ENCODE results near the gene PRSS27. TPM values are rescaled to one million over a fixed set of nuclear protein-coding genes. Genes with fewer than 3 reads are reported as not detected.
"Not testable (repeated sequence)": the region's sequence is repeated elsewhere in the genome, so short reads cannot be mapped to it uniquely, and the experiment has no call there.

The PRSS27 gene
- total RNA-seq, 4 donors from 2014 or later = 1.3 to 4.2 (median 2.4) TPM

DNA sequence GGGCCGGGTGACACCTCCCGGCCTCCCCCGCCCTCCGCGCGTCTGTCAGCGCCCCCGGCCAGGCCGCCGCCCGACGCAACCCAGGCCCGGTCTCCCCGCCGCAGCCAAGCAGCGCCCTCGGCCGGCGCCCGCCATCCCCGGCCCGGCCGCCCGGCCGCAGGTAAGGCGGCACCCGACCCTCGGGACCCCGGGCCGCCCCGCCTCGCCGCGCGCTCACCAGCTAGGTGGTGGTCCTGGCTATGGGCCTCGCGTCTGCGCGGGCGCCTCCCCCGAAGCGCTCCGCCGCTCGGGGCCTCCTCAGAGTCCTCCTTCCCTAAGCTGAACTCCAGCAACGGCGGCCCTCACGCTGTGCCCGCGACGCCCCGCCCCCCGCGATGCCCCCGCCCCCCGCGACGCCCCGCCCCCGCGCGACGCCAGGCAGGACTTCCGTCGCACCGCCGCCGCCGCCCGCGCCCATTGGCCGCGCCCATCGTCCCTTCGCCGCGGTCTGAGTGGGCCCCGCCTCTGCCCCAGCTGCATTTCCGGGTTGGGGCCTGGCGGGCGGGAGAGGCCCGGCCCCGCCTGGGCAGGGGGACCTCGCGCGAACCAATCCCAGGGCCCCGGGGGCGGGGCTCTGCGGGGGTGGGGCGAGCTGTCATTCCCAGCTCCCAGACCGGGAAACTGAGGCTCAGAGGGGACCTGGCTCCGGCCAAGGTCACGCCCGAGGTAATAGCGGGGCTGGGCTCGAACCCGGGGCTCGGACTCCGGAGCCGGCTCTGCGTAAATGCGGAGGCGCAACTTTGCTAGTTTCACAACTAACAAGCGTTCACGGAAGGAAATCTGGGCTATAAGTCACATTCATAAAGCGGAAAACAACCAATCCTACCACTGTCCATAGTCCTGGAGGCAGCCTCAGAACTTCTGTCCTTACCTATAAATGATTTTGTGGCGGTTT lies 46.7 kb downstream of the PRSS27 start:
- TF ChIP-seq, protein P1, sequence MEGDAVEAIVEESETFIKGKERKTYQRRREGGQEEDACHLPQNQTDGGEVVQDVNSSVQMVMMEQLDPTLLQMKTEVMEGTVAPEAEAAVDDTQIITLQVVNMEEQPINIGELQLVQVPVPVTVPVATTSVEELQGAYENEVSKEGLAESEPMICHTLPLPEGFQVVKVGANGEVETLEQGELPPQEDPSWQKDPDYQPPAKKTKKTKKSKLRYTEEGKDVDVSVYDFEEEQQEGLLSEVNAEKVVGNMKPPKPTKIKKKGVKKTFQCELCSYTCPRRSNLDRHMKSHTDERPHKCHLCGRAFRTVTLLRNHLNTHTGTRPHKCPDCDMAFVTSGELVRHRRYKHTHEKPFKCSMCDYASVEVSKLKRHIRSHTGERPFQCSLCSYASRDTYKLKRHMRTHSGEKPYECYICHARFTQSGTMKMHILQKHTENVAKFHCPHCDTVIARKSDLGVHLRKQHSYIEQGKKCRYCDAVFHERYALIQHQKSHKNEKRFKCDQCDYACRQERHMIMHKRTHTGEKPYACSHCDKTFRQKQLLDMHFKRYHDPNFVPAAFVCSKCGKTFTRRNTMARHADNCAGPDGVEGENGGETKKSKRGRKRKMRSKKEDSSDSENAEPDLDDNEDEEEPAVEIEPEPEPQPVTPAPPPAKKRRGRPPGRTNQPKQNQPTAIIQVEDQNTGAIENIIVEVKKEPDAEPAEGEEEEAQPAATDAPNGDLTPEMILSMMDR (IDR thresholded peaks at IDR 0.05) = peak in 1 of 5 experiments; percentile 26
- TF ChIP-seq POLR2A (IDR thresholded peaks at IDR 0.05) (peak in 1 of 2 donors; percentile 41), EP300 (IDR thresholded peaks at IDR 0.05) (peak; percentile 27 to 36)
- 1% methylated on average over 29 to 59 of the region's 107 CpGs for WGBS, 2 donors
- peaks cover 0 to 8% (median 0%) of the 10 kb centered on the region in 3 donors for H3K36me3 ChIP-seq
- H3K27me3 ChIP-seq = no peaks in the 10 kb centered on the region
- peak; percentile 85 to 89 for DNase-seq (ENCODE audit: low spot score in 2 of 2)
- H3K27ac ChIP-seq = peak overlapping the region; percentile 28 to 85 (median 77)
- no peaks in the 10 kb centered on the region for H3K9me3 ChIP-seq
- H3K4me1 ChIP-seq = peaks cover 0 to 34% (median 10%) of the 10 kb centered on the region in 4 donors
- H3K4me3 ChIP-seq = peak overlapping the region; percentile 39 to 79 (median 53)

DNA sequence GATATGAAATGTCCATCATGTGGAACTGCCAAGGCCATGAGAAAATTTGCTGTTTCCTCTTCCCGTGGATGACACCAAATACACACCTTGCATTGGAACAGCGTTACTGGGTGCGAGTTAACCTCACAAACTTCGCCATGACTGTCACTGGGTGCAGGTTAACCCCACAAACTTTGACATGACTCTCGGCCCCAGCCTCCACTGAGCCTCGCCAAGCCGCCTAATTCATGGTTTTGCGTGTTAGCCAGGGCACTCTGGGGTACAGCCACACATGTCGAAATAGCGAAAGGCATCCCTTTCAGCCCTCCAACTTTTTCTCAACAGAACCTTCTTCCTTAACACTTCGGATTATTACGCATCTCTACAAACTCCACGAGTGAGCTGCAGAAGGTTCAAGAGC lies 48.3 kb downstream of the PRSS27 start:
- no peak for DNase-seq (ENCODE audit: low spot score in 2 of 2)
- H3K4me1 ChIP-seq = peaks cover 0 to 34% (median 10%) of the 10 kb centered on the region in 4 donors
- peaks cover 0 to 16% (median 0%) of the 10 kb centered on the region in 3 donors for H3K36me3 ChIP-seq
- no peaks in the 10 kb centered on the region for H3K9me3 ChIP-seq
- H3K27me3 ChIP-seq = no peaks in the 10 kb centered on the region
- WGBS, 2 donors = 88 to 93% methylated on average over 13 of the region's 13 CpGs
- H3K4me3 ChIP-seq = no peak overlapping the region
- no peak for TF ChIP-seq POLR2A (IDR thresholded peaks at IDR 0.05)
- TF ChIP-seq, protein P1 (IDR thresholded peaks at IDR 0.05) = no peak
- no peak for TF ChIP-seq EP300 (IDR thresholded peaks at IDR 0.05)
- no peak overlapping the region for H3K27ac ChIP-seq

DNA sequence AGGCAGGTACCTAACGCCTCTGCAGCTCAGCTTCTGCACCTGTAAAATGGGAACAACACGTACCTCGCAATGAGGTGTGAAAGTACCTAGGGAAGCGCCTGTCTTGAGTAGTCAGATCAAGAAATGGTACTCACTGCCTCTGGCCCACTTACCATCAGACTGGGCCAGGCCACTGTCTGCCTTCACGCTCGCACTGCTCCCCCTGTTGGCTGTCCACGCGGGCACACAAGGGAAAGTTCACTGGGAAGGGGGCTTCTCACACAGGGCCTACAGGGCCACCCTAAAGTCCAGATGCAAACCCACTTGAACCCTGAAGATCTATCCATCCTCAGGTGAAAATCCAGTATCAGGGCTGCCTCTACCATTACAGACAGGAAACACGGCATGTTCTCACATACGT lies 48.8 kb downstream of the PRSS27 start:
- 70 to 88% methylated on average over 6 to 10 of the region's 10 CpGs for WGBS, 2 donors
- not testable (repeated sequence) for H3K27me3 ChIP-seq; H3K9me3 ChIP-seq; H3K4me3 ChIP-seq; DNase-seq (ENCODE audit: low spot score in 2 of 2); H3K27ac ChIP-seq
- peaks cover 0 to 16% (median 0%) of the 10 kb centered on the region in 3 donors for H3K36me3 ChIP-seq
- TF ChIP-seq, protein P1 (IDR thresholded peaks at IDR 0.05) = peak in 1 of 5 experiments; percentile 3
- peaks cover 0 to 34% (median 10%) of the 10 kb centered on the region in 4 donors for H3K4me1 ChIP-seq

DNA sequence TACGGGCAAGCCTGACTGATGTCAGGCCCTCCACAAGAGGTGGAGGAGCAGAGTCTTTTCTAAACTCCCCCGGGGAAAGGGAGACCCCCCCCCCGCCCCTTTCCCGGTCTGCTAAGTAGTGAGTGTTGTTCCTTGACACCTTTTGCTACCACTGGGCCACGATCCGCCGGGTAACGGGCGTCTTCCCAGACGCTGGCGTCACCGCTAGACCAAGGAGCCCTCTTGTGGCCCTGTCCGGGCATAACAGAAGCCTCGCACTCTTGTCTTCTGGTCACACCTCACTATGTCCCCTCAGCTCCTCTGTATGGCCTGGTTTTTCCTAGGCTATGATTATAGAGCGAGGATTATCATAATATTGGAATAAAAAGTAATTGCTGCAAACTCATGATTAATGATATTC lies 50.0 kb downstream of the PRSS27 start:
- TF ChIP-seq, protein P1 (IDR thresholded peaks at IDR 0.05) = peak; percentile 44 to 64 (median 60)

DNA sequence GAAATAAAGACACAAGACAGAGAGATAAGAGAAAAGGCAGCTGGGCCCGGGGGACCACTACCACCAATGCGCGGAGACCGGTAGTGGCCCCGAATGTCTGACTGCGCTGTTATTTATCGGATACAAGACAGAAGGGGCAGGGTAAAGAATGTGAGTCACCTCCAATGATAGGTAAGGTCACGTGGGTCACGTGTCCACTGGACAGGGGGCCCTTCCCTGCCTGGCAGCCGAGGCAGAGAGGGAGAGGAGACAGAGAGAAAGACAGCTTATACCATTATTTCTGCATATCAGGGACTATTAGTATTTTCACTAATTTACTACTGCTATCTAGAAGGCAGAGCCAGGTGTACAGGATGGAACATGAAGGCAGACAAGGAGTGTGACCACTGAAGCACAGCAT lies 50.4 kb downstream of the PRSS27 start:
- peaks cover 0 to 16% (median 0%) of the 10 kb centered on the region in 3 donors for H3K36me3 ChIP-seq
- not testable (repeated sequence) for DNase-seq (ENCODE audit: low spot score in 2 of 2); H3K4me3 ChIP-seq; H3K9me3 ChIP-seq; H3K27me3 ChIP-seq
- H3K27ac ChIP-seq = peak overlapping the region in 2 of 4 donors; percentile 15 to 40
- WGBS, 2 donors = 80 to 86% methylated on average over 10 of the region's 10 CpGs
- H3K4me1 ChIP-seq = peaks cover 0 to 34% (median 10%) of the 10 kb centered on the region in 4 donors

More for the DNA sequence above, 50.0 kb downstream of the PRSS27 start:
- H3K9me3 ChIP-seq, H3K4me3 ChIP-seq, H3K27me3 ChIP-seq: not testable (repeated sequence)
- H3K36me3 ChIP-seq = peaks cover 0 to 16% (median 0%) of the 10 kb centered on the region in 3 donors
- H3K4me1 ChIP-seq = peaks cover 0 to 34% (median 10%) of the 10 kb centered on the region in 4 donors
- 9 to 11% methylated on average over 15 of the region's 15 CpGs for WGBS, 2 donors
- DNase-seq (ENCODE audit: low spot score in 2 of 2) = peak; percentile 40 to 76
- peak overlapping the region in 2 of 4 donors; percentile 15 to 40 for H3K27ac ChIP-seq

DNA sequence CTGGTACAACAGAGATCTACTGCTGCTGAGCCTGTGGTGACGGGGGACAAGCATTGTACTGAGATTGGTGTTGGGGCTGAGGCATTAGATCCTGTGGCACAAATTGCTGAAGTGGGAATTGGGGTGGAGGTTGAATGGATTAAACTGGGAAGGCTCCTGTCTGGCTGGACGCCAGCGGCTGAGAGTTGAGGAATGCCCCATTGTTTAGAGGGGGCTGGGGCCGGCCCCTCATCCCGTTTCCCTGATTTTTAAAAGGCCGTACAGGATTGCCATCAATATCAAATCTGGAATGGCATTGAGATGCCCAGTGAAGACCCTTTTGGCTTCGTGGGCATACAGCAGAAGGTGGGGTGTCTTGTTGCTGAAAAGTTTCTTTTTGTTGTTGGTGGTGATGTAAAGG lies 53.4 kb downstream of the PRSS27 start:
- Histone ChIP-seq H3K36me3 (peaks cover 0 to 16% (median 0%) of the 10 kb centered on the region in 3 donors), H3K4me1 (peaks cover 0 to 16% (median 4%) of the 10 kb centered on the region in 4 donors)
- not testable (repeated sequence) for H3K4me3 ChIP-seq; DNase-seq (ENCODE audit: low spot score in 2 of 2); H3K9me3 ChIP-seq; H3K27me3 ChIP-seq; H3K27ac ChIP-seq
- 69% methylated on average over 7 of the region's 7 CpGs for WGBS, 2 donors
